Measurements from ENCODE around the gene ZNF710. TPM values are rescaled to one million over a fixed set of nuclear protein-coding genes. Genes with fewer than 3 reads are reported as not detected.
"Not testable (repeated sequence)": the region's sequence is repeated elsewhere in the genome, so short reads cannot be mapped to it uniquely, and the experiment has no call there.

The ZNF710 gene
- total and polyA plus RNA-seq, 3 donors from 2014 or later: 5.7 to 9.4 (median 7.8) TPM

DNA sequence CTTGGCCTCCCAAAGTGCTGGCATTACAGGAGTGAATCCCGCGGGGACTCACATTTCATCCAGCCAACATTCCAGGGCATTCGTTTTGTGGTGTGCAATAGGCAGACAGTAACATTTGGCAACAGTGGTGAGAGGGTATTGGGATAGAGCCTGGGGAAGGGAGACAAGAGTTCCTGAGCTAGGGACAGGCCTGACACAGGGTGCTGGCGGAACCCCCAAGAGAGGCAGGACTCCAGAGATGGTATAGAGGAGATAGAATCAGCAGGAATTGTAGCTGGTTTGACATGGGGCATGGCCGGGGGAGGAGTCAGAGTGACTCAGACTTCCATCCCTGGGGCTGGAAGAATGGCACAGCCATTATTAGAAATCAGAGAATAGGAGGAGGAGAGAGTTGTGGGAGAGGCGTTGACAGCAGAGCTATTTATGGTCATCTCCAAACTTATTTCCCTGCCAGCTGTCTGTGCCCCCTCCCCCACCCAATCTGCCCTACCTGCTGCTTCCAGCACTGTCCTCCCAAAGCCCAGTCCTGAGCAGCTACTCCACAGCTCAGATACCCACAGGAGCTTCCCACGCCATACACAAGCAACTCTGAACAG is 105.5 kb downstream of the ZNF710 start:
- no peaks in the 10 kb centered on the region for H3K27me3 ChIP-seq
- H3K36me3 ChIP-seq (ENCODE audit: low read depth, missing control alignments): no peaks in the 10 kb centered on the region
- intact Hi-C loops (cut with DNase I; ENCODE audit: low total_unique reads): no loop called here
- TF ChIP-seq, protein P1, sequence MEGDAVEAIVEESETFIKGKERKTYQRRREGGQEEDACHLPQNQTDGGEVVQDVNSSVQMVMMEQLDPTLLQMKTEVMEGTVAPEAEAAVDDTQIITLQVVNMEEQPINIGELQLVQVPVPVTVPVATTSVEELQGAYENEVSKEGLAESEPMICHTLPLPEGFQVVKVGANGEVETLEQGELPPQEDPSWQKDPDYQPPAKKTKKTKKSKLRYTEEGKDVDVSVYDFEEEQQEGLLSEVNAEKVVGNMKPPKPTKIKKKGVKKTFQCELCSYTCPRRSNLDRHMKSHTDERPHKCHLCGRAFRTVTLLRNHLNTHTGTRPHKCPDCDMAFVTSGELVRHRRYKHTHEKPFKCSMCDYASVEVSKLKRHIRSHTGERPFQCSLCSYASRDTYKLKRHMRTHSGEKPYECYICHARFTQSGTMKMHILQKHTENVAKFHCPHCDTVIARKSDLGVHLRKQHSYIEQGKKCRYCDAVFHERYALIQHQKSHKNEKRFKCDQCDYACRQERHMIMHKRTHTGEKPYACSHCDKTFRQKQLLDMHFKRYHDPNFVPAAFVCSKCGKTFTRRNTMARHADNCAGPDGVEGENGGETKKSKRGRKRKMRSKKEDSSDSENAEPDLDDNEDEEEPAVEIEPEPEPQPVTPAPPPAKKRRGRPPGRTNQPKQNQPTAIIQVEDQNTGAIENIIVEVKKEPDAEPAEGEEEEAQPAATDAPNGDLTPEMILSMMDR (IDR thresholded peaks at IDR 0.05): no peak
- TF ChIP-seq POLR2A (IDR thresholded peaks at IDR 0.05): no peak
- no peak overlapping the region for H3K27ac ChIP-seq
- WGBS, 2 donors: 66 to 81% methylated on average over 5 to 7 of the region's 7 CpGs
- H3K4me1 ChIP-seq: peaks cover 5% of the 10 kb centered on the region
- H3K4me3 ChIP-seq: no peak overlapping the region
- no peaks in the 10 kb centered on the region for H3K9me3 ChIP-seq
- no peak for DNase-seq

DNA sequence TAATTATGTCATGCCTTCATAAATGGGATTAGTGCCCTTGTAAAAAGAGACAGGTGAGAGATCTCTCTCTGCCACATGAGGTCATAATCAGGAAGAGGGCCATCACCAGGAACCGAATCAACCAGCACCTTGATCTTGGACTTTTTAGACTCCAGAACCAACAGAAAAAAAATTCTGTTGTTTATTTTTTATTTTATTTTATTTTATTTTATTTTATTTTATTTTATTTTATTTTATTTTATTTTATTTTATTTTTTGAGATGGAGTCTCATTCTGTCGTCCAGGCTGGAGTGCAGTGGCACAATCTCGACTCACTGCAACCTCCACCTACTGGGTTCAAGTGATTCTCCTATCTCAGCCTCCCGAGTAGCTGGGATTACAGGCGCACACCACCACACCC is 106.9 kb downstream of the ZNF710 start:
- DNase-seq; H3K27ac ChIP-seq; H3K27me3 ChIP-seq; H3K4me3 ChIP-seq; intact Hi-C loops (cut with DNase I; ENCODE audit: low total_unique reads); H3K9me3 ChIP-seq; H3K36me3 ChIP-seq (ENCODE audit: low read depth, missing control alignments); H3K4me1 ChIP-seq: not testable (repeated sequence)
- 88 to 92% methylated on average over 5 of the region's 5 CpGs for WGBS, 2 donors

DNA sequence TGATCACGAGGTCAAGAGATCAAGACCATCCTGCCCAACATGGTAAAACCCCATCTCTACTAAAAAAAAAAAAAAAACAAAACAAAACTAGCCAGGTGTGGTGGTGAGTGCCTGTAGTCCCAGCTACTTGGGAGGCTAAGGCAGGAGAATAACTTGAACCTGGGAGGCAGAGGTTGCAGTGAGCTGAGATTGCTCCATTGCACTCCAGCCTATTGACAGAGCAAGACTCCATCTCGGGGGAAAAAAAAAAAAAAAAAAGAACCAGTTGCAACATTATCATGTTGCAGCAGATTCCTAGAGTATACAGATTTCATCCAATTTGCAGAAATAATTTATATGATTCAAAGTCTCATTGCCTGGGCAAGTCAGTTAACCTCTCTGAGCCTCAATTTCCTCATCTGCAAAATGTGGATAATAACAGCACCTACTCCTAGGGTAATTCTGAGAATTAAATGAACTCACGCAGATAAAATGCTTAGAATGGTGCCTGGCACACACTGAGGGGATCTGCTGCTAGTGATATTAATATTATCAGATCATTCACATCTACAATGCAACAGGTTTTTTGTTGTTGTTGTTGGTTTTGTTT is 108.1 kb downstream of the ZNF710 start:
- H3K27ac ChIP-seq; intact Hi-C loops (cut with DNase I; ENCODE audit: low total_unique reads); DNase-seq; H3K4me1 ChIP-seq; H3K36me3 ChIP-seq (ENCODE audit: low read depth, missing control alignments); H3K4me3 ChIP-seq; H3K9me3 ChIP-seq; H3K27me3 ChIP-seq: not testable (repeated sequence)
- WGBS, 2 donors: 87 to 88% methylated on average over 3 of the region's 3 CpGs

DNA sequence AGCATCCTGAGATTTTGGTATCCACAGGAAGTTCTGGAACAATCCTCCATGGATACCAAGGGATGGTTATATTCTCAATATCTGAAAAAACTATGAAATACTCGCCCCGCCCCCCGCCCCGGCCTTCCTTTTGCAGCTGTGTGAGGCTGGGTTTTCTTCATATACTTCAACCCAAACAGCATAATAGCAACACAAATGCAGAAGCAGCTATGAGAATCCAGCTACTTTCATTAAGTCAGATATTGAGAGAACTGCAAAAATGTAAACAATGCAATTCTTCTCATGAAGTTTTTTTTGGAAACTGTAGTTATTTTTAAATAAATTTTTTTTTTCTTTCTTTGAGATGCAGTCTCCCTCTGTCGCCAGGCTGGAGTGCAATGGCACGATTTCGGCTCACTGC is 112.0 kb downstream of the ZNF710 start:
- DNase-seq: no peak
- no peak overlapping the region for H3K27ac ChIP-seq
- H3K4me3 ChIP-seq: no peak overlapping the region
- whole genome bisulfite sequencing, 2 donors: 69 to 80% methylated on average over 6 to 7 of the region's 7 CpGs
- H3K4me1 ChIP-seq: no peaks in the 10 kb centered on the region
- no peaks in the 10 kb centered on the region for H3K9me3 ChIP-seq
- H3K36me3 ChIP-seq (ENCODE audit: low read depth, missing control alignments): no peaks in the 10 kb centered on the region
- no peaks in the 10 kb centered on the region for H3K27me3 ChIP-seq
- intact Hi-C loops (cut with DNase I; ENCODE audit: low total_unique reads): no loop called here
- no peak for TF ChIP-seq POLR2A (IDR thresholded peaks at IDR 0.05)
- TF ChIP-seq, protein P1 (IDR thresholded peaks at IDR 0.05): no peak

DNA sequence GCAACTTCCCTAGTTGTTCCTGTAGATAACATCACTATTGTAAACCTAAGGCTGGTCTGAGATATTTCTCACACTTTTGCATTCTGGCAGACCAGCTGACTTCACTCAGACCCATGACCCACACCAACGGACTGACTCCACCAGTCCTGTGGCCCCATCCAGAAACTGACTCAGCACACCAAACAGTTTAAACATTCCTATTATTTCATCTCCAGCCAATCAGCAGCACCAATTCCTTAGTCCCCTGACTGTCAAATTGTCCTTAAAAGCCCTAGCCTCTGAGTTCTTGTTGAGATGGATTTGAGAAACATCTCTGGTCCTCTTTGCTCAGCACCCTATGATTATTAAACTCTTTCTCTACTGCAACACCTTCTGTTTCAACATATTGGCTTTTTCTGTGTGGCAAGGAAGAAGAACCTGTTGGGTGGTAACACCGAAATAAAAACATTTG is 113.4 kb downstream of the ZNF710 start:
- no peaks in the 10 kb centered on the region for H3K27me3 ChIP-seq
- intact Hi-C loops (cut with DNase I; ENCODE audit: low total_unique reads): no loop called here
- H3K4me3 ChIP-seq: no peak overlapping the region
- 73 to 85% methylated on average over 2 of the region's 2 CpGs for WGBS, 2 donors
- no peaks in the 10 kb centered on the region for H3K9me3 ChIP-seq
- H3K27ac ChIP-seq: no peak overlapping the region
- no peaks in the 10 kb centered on the region for H3K36me3 ChIP-seq (ENCODE audit: low read depth, missing control alignments)
- DNase-seq: no peak
- no peaks in the 10 kb centered on the region for H3K4me1 ChIP-seq
- TF ChIP-seq POLR2A (IDR thresholded peaks at IDR 0.05): no peak
- TF ChIP-seq, protein P1 (IDR thresholded peaks at IDR 0.05): no peak

DNA sequence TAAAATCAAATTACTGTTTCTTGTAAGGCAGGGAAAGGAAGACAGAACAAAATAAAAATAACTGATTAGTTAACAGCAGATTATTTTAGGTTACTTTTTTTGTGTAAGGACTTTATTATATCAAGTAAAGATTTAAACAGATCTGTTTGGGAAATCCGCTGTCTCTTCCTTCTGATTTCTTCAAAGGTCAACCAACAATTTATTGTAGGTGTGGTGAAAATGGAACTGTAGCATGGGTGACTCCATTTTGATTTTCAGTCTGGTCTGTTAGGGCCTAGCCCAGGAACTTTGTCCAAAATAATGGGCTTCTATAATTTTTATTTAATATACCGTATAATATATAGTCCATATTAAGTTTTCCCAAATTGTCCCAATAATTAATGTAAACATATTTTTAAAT is 114.7 kb downstream of the ZNF710 start:
- TF ChIP-seq, protein P1 (IDR thresholded peaks at IDR 0.05): no peak
- TF ChIP-seq POLR2A (IDR thresholded peaks at IDR 0.05): no peak
- whole genome bisulfite sequencing, 2 donors: 87 to 93% methylated on average over 2 of the region's 2 CpGs
- Histone ChIP-seq H3K27ac (no peak overlapping the region), H3K36me3 (ENCODE audit: low read depth, missing control alignments) (no peaks in the 10 kb centered on the region), H3K9me3 (no peaks in the 10 kb centered on the region), H3K27me3 (no peaks in the 10 kb centered on the region), H3K4me1 (no peaks in the 10 kb centered on the region), H3K4me3 (no peak overlapping the region)
- intact Hi-C loops (cut with DNase I; ENCODE audit: low total_unique reads): no loop called here
- DNase-seq: no peak

Data from testis (tissue), 3 donors.